ENCODE results near the gene KRTAP19-1.

Gene KRTAP19-1

GRCh38 chr21:30463713-30464112, 16.5 kb downstream of the KRTAP19-1 start:
- DNase-seq (ENCODE audit: low read depth in 1 of 2, low spot score in 1 of 2) = no peak
- Histone ChIP-seq H3K27me3 (ENCODE audit: insufficient read depth, poor library complexity, severe bottlenecking) (no peaks in the 10 kb centered on the region), H3K4me3 (replicated peaks; ENCODE audit: insufficient read depth, low read length) (no peak overlapping the region), H3K27ac (replicated peaks) (no peak overlapping the region)
- TF ChIP-seq GABPA (IDR thresholded peaks at IDR 0.05; ENCODE audit: low read depth) (no peak), CTCF (IDR thresholded peaks at IDR 0.05; ENCODE audit: insufficient read depth, low read length) (peak; percentile 10), REST (IDR thresholded peaks at IDR 0.05; ENCODE audit: insufficient replicate concordance, low read depth) (no peak)

GRCh38 chr21:30448514-30448913, 31.7 kb downstream of the KRTAP19-1 start:
- no peak overlapping the region for H3K4me3 ChIP-seq (replicated peaks; ENCODE audit: insufficient read depth, low read length)
- H3K27ac ChIP-seq (replicated peaks) = no peak overlapping the region
- H3K27me3 ChIP-seq (ENCODE audit: insufficient read depth, poor library complexity, severe bottlenecking) = no peaks in the 10 kb centered on the region
- TF ChIP-seq GABPA (IDR thresholded peaks at IDR 0.05; ENCODE audit: low read depth) (no peak), CTCF (IDR thresholded peaks at IDR 0.05; ENCODE audit: insufficient read depth, low read length) (no peak), REST (IDR thresholded peaks at IDR 0.05; ENCODE audit: insufficient replicate concordance, low read depth) (no peak), SPI1 (IDR thresholded peaks at IDR 0.05; ENCODE audit: borderline replicate concordance, low read depth) (no peak), POLR2AphosphoS5 (IDR thresholded peaks at IDR 0.05; ENCODE audit: low read depth) (no peak)
- DNase-seq (ENCODE audit: low read depth in 1 of 2, low spot score in 1 of 2) = no peak

- DNase-seq (ENCODE audit: low read depth in 1 of 2, low spot score in 1 of 2) = no peak
- no peaks in the 10 kb centered on the region for H3K27me3 ChIP-seq (ENCODE audit: insufficient read depth, poor library complexity, severe bottlenecking)
- no peak overlapping the region for H3K4me3 ChIP-seq (replicated peaks; ENCODE audit: insufficient read depth, low read length)
- no peak overlapping the region for H3K27ac ChIP-seq (replicated peaks)
- no peak for TF ChIP-seq POLR2AphosphoS5 (IDR thresholded peaks at IDR 0.05; ENCODE audit: low read depth)
- TF ChIP-seq GABPA (IDR thresholded peaks at IDR 0.05; ENCODE audit: low read depth) = no peak
- TF ChIP-seq SPI1 (IDR thresholded peaks at IDR 0.05; ENCODE audit: borderline replicate concordance, low read depth) = no peak
- no peak for TF ChIP-seq REST (IDR thresholded peaks at IDR 0.05; ENCODE audit: insufficient replicate concordance, low read depth)
- no peak for TF ChIP-seq CTCF (IDR thresholded peaks at IDR 0.05; ENCODE audit: insufficient read depth, low read length)
These were observed 33.1 kb downstream of the KRTAP19-1 start for GRCh38 chr21:30447056-30447455.

Data from HL-60 (cell line).